ENCODE measurements around the gene JAK1. TPM values are rescaled to one million over a fixed set of nuclear protein-coding genes. Genes with fewer than 3 reads are reported as not detected.

Gene JAK1
- total and polyA plus RNA-seq, 2 of the 8 experiments (the other 6 are each of a cell fraction or from before 2014, with no cell fraction given), result 7.8 to 24.5 TPM

DNA sequence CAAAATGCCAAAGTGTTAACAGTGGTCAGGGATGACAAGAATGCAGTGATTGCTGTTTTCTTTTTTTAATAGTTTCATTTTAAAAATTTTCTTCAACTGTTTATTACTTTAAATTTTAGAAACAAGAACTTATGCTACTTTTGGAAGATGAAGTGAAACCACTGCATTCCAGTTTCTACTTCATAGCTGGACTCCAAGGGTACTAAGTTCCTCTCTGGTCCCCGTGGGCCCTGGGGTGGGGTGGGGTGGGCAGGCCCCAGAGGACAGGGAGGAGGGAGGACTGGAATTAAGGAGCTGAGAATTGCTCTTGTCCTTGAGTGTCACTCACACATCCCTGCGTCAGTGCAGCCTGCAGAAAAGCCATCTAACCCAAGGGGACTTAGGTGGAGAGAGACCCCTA, 124.1 kb downstream of the JAK1 start:
- ChIA-PET POLR2A (ENCODE audit: partially characterized antibody) (no interaction called here), CTCF (ENCODE audit: partially characterized antibody) (interaction anchor here (0.6 to 2.1 kb wide), 3 partner anchors 9 to 70 kb away, joined by 3 to 6 read pairs (median 5); no protein-coding TSS in a partner anchor)
- no peak overlapping the region for H3K4me3 ChIP-seq (ENCODE audit: extremely low read depth in 1 of 4, insufficient read depth in 2 of 4, low read depth in 3 of 4, low read length in 4 of 4)
- no peak overlapping the region for H3K4me2 ChIP-seq (ENCODE audit: insufficient read depth in 1 of 2, low read depth in 2 of 2, low read length in 2 of 2)
- no peak overlapping the region for H4K5ac ChIP-seq (ENCODE audit: insufficient read length, low read depth, low read length)
- DNase-seq (ENCODE audit: low read depth in 1 of 2, low spot score in 2 of 2), result no peak
- no peaks in the 10 kb centered on the region for H3K79me1 ChIP-seq (ENCODE audit: low read depth, low read length)
- no peak overlapping the region for H3K9ac ChIP-seq (replicated peaks in 1 of 4; ENCODE audit: extremely low read depth in 1 of 4, low read depth in 3 of 4, low read length in 3 of 4)
- H3K23me2 ChIP-seq (ENCODE audit: low read depth, low read length), result no peaks in the 10 kb centered on the region
- peaks cover 0 to 2% of the 10 kb centered on the region in 2 experiments for H4K20me1 ChIP-seq (replicated peaks in 1 of 2; ENCODE audit: control insufficient read depth in 1 of 2, insufficient read depth in 2 of 2, low read length in 2 of 2)
- no peak overlapping the region for H3K27ac ChIP-seq (ENCODE audit: low read depth, low read length)
- H2BK20ac ChIP-seq (ENCODE audit: low read length), result no peak overlapping the region
- H3K56ac ChIP-seq (replicated peaks; ENCODE audit: insufficient read length, low read depth, low read length), result no peak overlapping the region
- no peak for FAIRE-seq
- no peak overlapping the region for H3K4ac ChIP-seq (replicated peaks; ENCODE audit: insufficient read length, low read depth, low read length)
- peaks cover 0 to 4% (median under 1%) of the 10 kb centered on the region in 4 experiments; a peak in 3 of 8 replicates for H3K36me3 ChIP-seq (ENCODE audit: control insufficient read depth in 2 of 4, insufficient read depth in 4 of 4, low read length in 3 of 4)
- WGBS, 2 experiments (ENCODE audit: extremely low coverage in 1 of 2, insufficient coverage in 1 of 2, insufficient read length in 1 of 2, insufficient replicate concordance in 2 of 2, low coverage in 1 of 2, low lambda C conversion rate in 2 of 2, missing lambda C conversion rate in 1 of 2), result 81% methylated on average over 2 of the region's 2 CpGs; no CpG with 5 or more reads in 1 of the 2 experiments
- no peak overlapping the region for H4K91ac ChIP-seq (replicated peaks; ENCODE audit: insufficient read length, low read length)
- no peak overlapping the region for H2BK15ac ChIP-seq (ENCODE audit: low read length)
- no peak overlapping the region for H2AFZ ChIP-seq (ENCODE audit: low read length)
- H3K79me2 ChIP-seq (ENCODE audit: control insufficient read depth in 1 of 2, insufficient read depth in 2 of 2, low read length in 2 of 2), result no peaks in the 10 kb centered on the region
- no peak overlapping the region for H2BK12ac ChIP-seq (ENCODE audit: low read depth, low read length)
- no peak overlapping the region for H3K23ac ChIP-seq (ENCODE audit: insufficient read length)
- no peak overlapping the region for H3K18ac ChIP-seq (ENCODE audit: extremely low read depth, low read length)
- no peak overlapping the region for H2BK5ac ChIP-seq (ENCODE audit: low read depth, low read length)
- H3K27me3 ChIP-seq (replicated peaks in 1 of 4; ENCODE audit: control insufficient read depth in 3 of 4, extremely low read depth in 1 of 4, insufficient read depth in 3 of 4, low read length in 3 of 4), result no peaks in the 10 kb centered on the region
- H3K4me1 ChIP-seq (replicated peaks in 1 of 4; ENCODE audit: control insufficient read depth in 3 of 4, insufficient read depth in 4 of 4, low read length in 3 of 4), result no peaks in the 10 kb centered on the region; a peak in 1 of 7 replicates
- H3K9me3 ChIP-seq (ENCODE audit: insufficient read depth in 2 of 2, low read depth in 1 of 2, low read length in 1 of 2), result no peaks in the 10 kb centered on the region
- H2BK120ac ChIP-seq (replicated peaks; ENCODE audit: low read depth, low read length), result no peak overlapping the region
- H4K8ac ChIP-seq (ENCODE audit: extremely low read depth, insufficient read depth, low read length), result no peak overlapping the region
- H2AK5ac ChIP-seq (ENCODE audit: low read depth, low read length), result no peak overlapping the region
- H3K14ac ChIP-seq (ENCODE audit: insufficient read length), result no peak overlapping the region
- TF ChIP-seq SIX5 (IDR thresholded peaks at IDR 0.05; ENCODE audit: low read depth, low read length), result no peak
- TF ChIP-seq RFX5 (IDR thresholded peaks at IDR 0.05; ENCODE audit: borderline replicate concordance, low read depth, low read length), result no peak
- TF ChIP-seq CREB1 (IDR thresholded peaks at IDR 0.05), result no peak
- TF ChIP-seq USF2 (IDR thresholded peaks at IDR 0.05; ENCODE audit: low read length), result no peak
- TF ChIP-seq HDAC6 (IDR thresholded peaks at IDR 0.05; ENCODE audit: low read depth, low read length), result no peak
- no peak for TF ChIP-seq SP2 (IDR thresholded peaks at IDR 0.05; ENCODE audit: low read length)
- TF ChIP-seq GABPA (IDR thresholded peaks at IDR 0.05; ENCODE audit: borderline replicate concordance, insufficient read depth, low read length), result no peak
- no peak for TF ChIP-seq TBP (IDR thresholded peaks at IDR 0.05; ENCODE audit: low read depth, low read length)
- TF ChIP-seq ZNF274 (IDR thresholded peaks at IDR 0.05; ENCODE audit: borderline replicate concordance, extremely low read depth, low read length), result no peak
- no peak for TF ChIP-seq BRCA1 (IDR thresholded peaks at IDR 0.05; ENCODE audit: low read depth, low read length)
- TF ChIP-seq BCL11A (IDR thresholded peaks at IDR 0.05; ENCODE audit: low read depth in 2 of 2, low read length in 2 of 2), result no peak
- TF ChIP-seq YY1 (IDR thresholded peaks at IDR 0.05; ENCODE audit: low read depth, low read length), result no peak
- TF ChIP-seq E2F6 (IDR thresholded peaks at IDR 0.05), result no peak
- TF ChIP-seq JUND (IDR thresholded peaks at IDR 0.05; ENCODE audit: low read length), result no peak

Measured in H1 (cell line).